Measurements from ENCODE around the gene PCK1. TPM values are rescaled to one million over a fixed set of nuclear protein-coding genes. Genes with fewer than 3 reads are reported as not detected.

PCK1 gene
- total and polyA plus RNA-seq, 2 donors from 2014 or later, result 29.7 to 551 TPM

- no peak for FAIRE-seq
- TF ChIP-seq CTCF (IDR thresholded peaks at IDR 0.05; ENCODE audit: borderline replicate concordance, extremely low read depth, insufficient read depth), result no peak
- Histone ChIP-seq H3K4me3 (ENCODE audit: low read length in 3 of 3) (no peak overlapping the region), H3K36me3 (ENCODE audit: control insufficient read depth in 2 of 3, insufficient read depth in 3 of 3, low read length in 3 of 3) (no peaks in the 10 kb centered on the region), H3K9ac (ENCODE audit: low read length in 3 of 3) (no peak overlapping the region), H3K4me1 (ENCODE audit: control insufficient read depth in 2 of 3, insufficient read depth in 2 of 3, low read depth in 1 of 3, low read length in 3 of 3) (no peaks in the 10 kb centered on the region), H3K27me3 (ENCODE audit: control insufficient read depth, insufficient read depth, low read length) (no peaks in the 10 kb centered on the region), H3K9me3 (ENCODE audit: control insufficient read depth in 2 of 3, insufficient read depth in 1 of 3, low read length in 3 of 3) (no peaks in the 10 kb centered on the region), H3K27ac (ENCODE audit: low read depth in 2 of 2, low read length in 2 of 2) (no peak overlapping the region)
- intact Hi-C loops (cut with DNase I), result no loop called here
- DNase-seq, result peak in 1 of 5 donors; percentile 26
Observed at GRCh38 chr20:57603120-57603519, 42.2 kb downstream of the PCK1 start.

- intact Hi-C loops (cut with DNase I), result no loop called here
Observed at GRCh38 chr20:57605045-57605444, 44.1 kb downstream of the PCK1 start.

GRCh38 chr20:57605878-57606277 lies 45.0 kb downstream of the PCK1 start:
- Histone ChIP-seq H3K27ac (ENCODE audit: low read depth in 2 of 2, low read length in 2 of 2) (no peak overlapping the region), H3K36me3 (ENCODE audit: control insufficient read depth in 2 of 3, insufficient read depth in 3 of 3, low read length in 3 of 3) (no peaks in the 10 kb centered on the region), H3K4me3 (ENCODE audit: low read length in 3 of 3) (no peak overlapping the region), H3K27me3 (ENCODE audit: control insufficient read depth, insufficient read depth, low read length) (no peaks in the 10 kb centered on the region), H3K4me1 (ENCODE audit: control insufficient read depth in 2 of 3, insufficient read depth in 2 of 3, low read depth in 1 of 3, low read length in 3 of 3) (no peaks in the 10 kb centered on the region), H3K9me3 (ENCODE audit: control insufficient read depth in 2 of 3, insufficient read depth in 1 of 3, low read length in 3 of 3) (no peaks in the 10 kb centered on the region), H3K9ac (ENCODE audit: low read length in 3 of 3) (no peak overlapping the region)
- TF ChIP-seq CTCF (IDR thresholded peaks at IDR 0.05; ENCODE audit: borderline replicate concordance, extremely low read depth, insufficient read depth), result no peak
- no peak for DNase-seq
- no peak for FAIRE-seq
- intact Hi-C loops (cut with DNase I), result no loop called here

More at GRCh38 chr20:57605045-57605444, 44.1 kb downstream of the PCK1 start:
- TF ChIP-seq CTCF (IDR thresholded peaks at IDR 0.05; ENCODE audit: borderline replicate concordance, extremely low read depth, insufficient read depth), result no peak
- H3K27ac ChIP-seq (ENCODE audit: low read depth in 2 of 2, low read length in 2 of 2), result no peak overlapping the region
- no peaks in the 10 kb centered on the region for H3K36me3 ChIP-seq (ENCODE audit: control insufficient read depth in 2 of 3, insufficient read depth in 3 of 3, low read length in 3 of 3)
- no peaks in the 10 kb centered on the region for H3K4me1 ChIP-seq (ENCODE audit: control insufficient read depth in 2 of 3, insufficient read depth in 2 of 3, low read depth in 1 of 3, low read length in 3 of 3)
- H3K27me3 ChIP-seq (ENCODE audit: control insufficient read depth, insufficient read depth, low read length), result no peaks in the 10 kb centered on the region
- H3K4me3 ChIP-seq (ENCODE audit: low read length in 3 of 3), result no peak overlapping the region
- no peak for FAIRE-seq
- no peaks in the 10 kb centered on the region for H3K9me3 ChIP-seq (ENCODE audit: control insufficient read depth in 2 of 3, insufficient read depth in 1 of 3, low read length in 3 of 3)
- no peak overlapping the region for H3K9ac ChIP-seq (ENCODE audit: low read length in 3 of 3)
- no peak for DNase-seq

GRCh38 chr20:57608516-57608915 lies 47.6 kb downstream of the PCK1 start:
- no peaks in the 10 kb centered on the region for H3K27me3 ChIP-seq (ENCODE audit: control insufficient read depth, insufficient read depth, low read length)
- FAIRE-seq, result no peak
- H3K9me3 ChIP-seq (ENCODE audit: control insufficient read depth in 2 of 3, insufficient read depth in 1 of 3, low read length in 3 of 3), result no peaks in the 10 kb centered on the region
- no peak overlapping the region for H3K4me3 ChIP-seq (ENCODE audit: low read length in 3 of 3)
- H3K36me3 ChIP-seq (ENCODE audit: control insufficient read depth in 2 of 3, insufficient read depth in 3 of 3, low read length in 3 of 3), result no peaks in the 10 kb centered on the region
- intact Hi-C loops (cut with DNase I), result no loop called here
- peak in 2 of 5 donors; percentile 22 to 45 for DNase-seq
- H3K27ac ChIP-seq (ENCODE audit: low read depth in 2 of 2, low read length in 2 of 2), result no peak overlapping the region
- no peaks in the 10 kb centered on the region for H3K4me1 ChIP-seq (ENCODE audit: control insufficient read depth in 2 of 3, insufficient read depth in 2 of 3, low read depth in 1 of 3, low read length in 3 of 3)
- no peak overlapping the region for H3K9ac ChIP-seq (ENCODE audit: low read length in 3 of 3)
- TF ChIP-seq CTCF (IDR thresholded peaks at IDR 0.05; ENCODE audit: borderline replicate concordance, extremely low read depth, insufficient read depth), result no peak

All from kidney (tissue), 14 donors.